ENCODE results near the gene MESP2. TPM values are rescaled to one million over a fixed set of nuclear protein-coding genes. Genes with fewer than 3 reads are reported as not detected.

MESP2 gene
- polyA plus RNA-seq, 1 donor from 2014 or later, result not detected

GRCh38 chr15:89801471-89802195, 25.5 kb downstream of the MESP2 start:
- Histone ChIP-seq H3K79me2 (replicated peaks; ENCODE audit: insufficient read depth, low read length) (no peaks in the 10 kb centered on the region), H2AFZ (ENCODE audit: low read depth, low read length) (no peak overlapping the region), H4K20me1 (ENCODE audit: insufficient read depth) (no peaks in the 10 kb centered on the region), H3K4me2 (ENCODE audit: low read length) (no peak overlapping the region), H3K36me3 (ENCODE audit: insufficient read depth, low read length) (no peaks in the 10 kb centered on the region), H3K27me3 (ENCODE audit: insufficient read depth, low read depth, low read length) (no peaks in the 10 kb centered on the region), H3F3A (ENCODE audit: insufficient read depth, low read length, poor library complexity, severe bottlenecking) (no peaks in the 10 kb centered on the region), H3K9me3 (ENCODE audit: low read length) (no peaks in the 10 kb centered on the region), H3K27ac (ENCODE audit: low read length) (no peak overlapping the region), H3K4me3 (ENCODE audit: low read length) (no peak overlapping the region), H3K9me2 (ENCODE audit: insufficient read depth, low read length) (no peaks in the 10 kb centered on the region), H3K9ac (ENCODE audit: low read length) (no peak overlapping the region)
- TF ChIP-seq MXI1 (conservative IDR thresholded peaks at IDR 0.05; ENCODE audit: poor library complexity, severe bottlenecking) (no peak), RAD21 (conservative IDR thresholded peaks at IDR 0.05) (no peak)

- TF ChIP-seq POLR2AphosphoS5 (IDR thresholded peaks at IDR 0.05) (no peak), TAF1 (IDR thresholded peaks at IDR 0.05; ENCODE audit: low read depth) (no peak), EP300 (conservative IDR thresholded peaks at IDR 0.05; ENCODE audit: poor library complexity, severe bottlenecking) (no peak), REST (IDR thresholded peaks at IDR 0.05; ENCODE audit: borderline replicate concordance) (no peak), RAD21 (conservative IDR thresholded peaks at IDR 0.05) (no peak), SMC3 (conservative IDR thresholded peaks at IDR 0.05; ENCODE audit: poor library complexity) (no peak), CTCF (IDR thresholded peaks at IDR 0.05; ENCODE audit: poor library complexity, severe bottlenecking) (no peak), EZH2 (IDR thresholded peaks at IDR 0.05; ENCODE audit: borderline replicate concordance, insufficient read depth, low read length, poor library complexity, severe bottlenecking) (no peak), MXI1 (conservative IDR thresholded peaks at IDR 0.05; ENCODE audit: poor library complexity, severe bottlenecking) (no peak)
- Histone ChIP-seq H3K9me3 (ENCODE audit: low read length) (no peaks in the 10 kb centered on the region), H3K27me3 (ENCODE audit: insufficient read depth, low read depth, low read length) (no peaks in the 10 kb centered on the region), H3K4me3 (ENCODE audit: low read length) (no peak overlapping the region), H3K27ac (ENCODE audit: low read length) (no peak overlapping the region), H3K4me2 (ENCODE audit: low read length) (no peak overlapping the region), H3F3A (ENCODE audit: insufficient read depth, low read length, poor library complexity, severe bottlenecking) (no peaks in the 10 kb centered on the region), H2AFZ (ENCODE audit: low read depth, low read length) (no peak overlapping the region), H3K9ac (ENCODE audit: low read length) (no peak overlapping the region), H4K20me1 (ENCODE audit: insufficient read depth) (no peaks in the 10 kb centered on the region), H3K36me3 (ENCODE audit: insufficient read depth, low read length) (no peaks in the 10 kb centered on the region), H3K79me2 (replicated peaks; ENCODE audit: insufficient read depth, low read length) (no peaks in the 10 kb centered on the region), H3K9me2 (ENCODE audit: insufficient read depth, low read length) (no peaks in the 10 kb centered on the region)
Measured at GRCh38 chr15:89802231-89802928, 26.2 kb downstream of the MESP2 start.

Data from neural cell (in vitro differentiated cells).